ENCODE measurements around the gene PTPRN2.

Gene PTPRN2

GRCh38 chr7:157824011-157824818 lies 763.4 kb downstream of the PTPRN2 start:
- DNase-seq (ENCODE audit: low read depth, low spot score) = no peak
- H3K27ac ChIP-seq = no peak overlapping the region

GRCh38 chr7:157822688-157823031 lies 765.0 kb downstream of the PTPRN2 start:
- no peak for DNase-seq (ENCODE audit: low read depth, low spot score)
- H3K27ac ChIP-seq = no peak overlapping the region

- DNase-seq (ENCODE audit: low read depth, low spot score) = no peak
- no peak overlapping the region for H3K27ac ChIP-seq
Observed at GRCh38 chr7:157821959-157822687, 765.5 kb downstream of the PTPRN2 start.

- no peak overlapping the region for H3K27ac ChIP-seq
- no peak for DNase-seq (ENCODE audit: low read depth, low spot score)
Observed at GRCh38 chr7:157820796-157821195, 766.8 kb downstream of the PTPRN2 start.

- no peak for DNase-seq (ENCODE audit: low read depth, low spot score)
- H3K27ac ChIP-seq = no peak overlapping the region
Observed at GRCh38 chr7:157819455-157819807, 768.2 kb downstream of the PTPRN2 start.

GRCh38 chr7:157818701-157819454 lies 768.7 kb downstream of the PTPRN2 start:
- no peak for DNase-seq (ENCODE audit: low read depth, low spot score)
- no peak overlapping the region for H3K27ac ChIP-seq

DNA sequence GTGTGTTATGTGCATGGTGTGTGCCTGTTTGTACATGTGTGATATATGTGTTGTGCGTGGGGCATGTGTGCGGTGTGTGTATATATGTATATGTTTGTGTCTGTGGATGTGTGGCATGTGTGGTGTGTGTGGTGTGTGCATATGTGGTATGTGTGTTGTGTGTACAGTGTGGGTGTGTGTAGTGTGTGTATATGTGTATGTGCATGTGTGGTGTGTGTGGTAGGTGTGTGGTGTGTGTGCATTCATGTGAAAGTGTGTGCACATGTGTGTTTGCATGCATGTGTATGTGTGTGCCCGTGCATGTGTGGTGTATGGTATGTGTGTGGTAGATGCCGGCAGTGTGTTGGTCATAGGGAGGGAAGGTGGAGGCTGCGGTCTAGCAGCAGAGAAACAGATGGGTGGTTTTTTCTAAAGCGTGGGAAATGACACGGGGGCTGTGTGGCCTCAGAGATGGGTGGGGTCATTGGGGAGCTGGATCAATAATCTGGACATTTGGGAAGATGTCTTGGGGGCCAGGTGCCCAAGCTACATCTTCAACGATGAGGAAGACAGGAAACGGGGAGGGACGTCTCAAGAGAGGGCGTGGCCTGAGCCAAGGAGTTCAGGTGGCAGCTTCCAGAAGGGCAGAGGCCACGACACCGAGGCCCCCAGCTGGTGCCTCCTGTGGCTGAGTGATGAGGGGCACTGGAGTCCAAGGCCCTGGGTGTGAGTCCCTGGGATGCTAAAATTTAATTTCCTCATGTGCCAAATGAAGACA lies 769.5 kb downstream of the PTPRN2 start:
- DNase-seq (ENCODE audit: low read depth, low spot score) = no peak
- H3K27ac ChIP-seq = no peak overlapping the region

DNA sequence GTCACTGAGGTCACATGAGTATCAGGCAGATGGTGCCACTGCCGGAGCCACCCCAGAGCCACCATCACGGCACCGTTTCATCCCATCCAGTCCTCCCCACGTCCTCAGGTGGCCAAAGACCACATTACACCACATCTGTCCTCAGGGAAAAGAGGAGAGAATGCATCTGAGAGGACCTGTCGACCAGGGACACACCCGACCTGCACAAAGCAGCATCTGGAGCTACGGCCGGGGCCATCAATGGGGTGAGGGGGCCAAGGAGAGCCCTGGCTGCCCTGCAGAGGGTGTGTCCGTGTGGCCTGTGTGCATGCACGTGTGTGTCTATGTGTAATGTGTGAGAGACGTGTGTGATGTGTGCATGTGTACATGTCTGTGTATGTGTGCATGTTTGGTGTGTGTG lies 770.2 kb downstream of the PTPRN2 start:
- DNase-seq (ENCODE audit: low read depth, low spot score) = no peak
- no peak overlapping the region for H3K27ac ChIP-seq

DNA sequence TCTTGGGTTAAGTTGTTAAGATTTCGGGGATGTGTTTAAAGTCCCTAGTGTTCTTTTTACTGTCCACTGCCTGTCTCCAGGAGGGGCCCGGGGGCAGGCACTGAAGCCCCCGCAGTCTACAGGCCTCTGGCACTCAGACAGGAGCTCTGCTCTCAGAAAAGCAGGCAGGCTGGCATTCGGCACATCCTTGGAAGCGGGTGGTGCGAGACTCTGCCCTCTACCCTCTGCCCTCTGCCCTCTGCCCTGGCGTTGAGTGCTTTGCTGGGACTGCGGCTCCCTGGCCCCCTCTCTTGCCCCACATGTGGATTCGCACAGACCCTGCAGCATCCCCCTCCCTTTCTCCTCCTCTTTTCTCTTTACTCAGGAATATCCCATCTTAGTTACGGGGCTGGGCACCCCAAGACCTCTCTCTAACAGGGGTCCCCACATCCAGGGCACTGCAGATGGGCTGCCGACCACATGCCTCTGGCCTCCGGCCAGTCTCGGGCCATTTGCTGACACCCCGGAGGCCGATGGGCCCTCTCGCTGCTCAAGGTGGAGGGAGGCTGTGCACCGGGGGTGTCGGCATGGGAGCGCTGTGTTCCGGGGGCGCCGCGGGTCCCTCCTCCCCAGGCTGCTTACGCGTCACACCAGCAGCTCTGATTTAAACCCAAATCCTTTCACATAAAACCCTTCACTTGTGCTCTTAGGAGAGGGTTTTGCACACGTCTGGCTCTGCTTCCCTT lies 770.9 kb downstream of the PTPRN2 start:
- H3K27ac ChIP-seq = no peak overlapping the region
- no peak for DNase-seq (ENCODE audit: low read depth, low spot score)

- H3K27ac ChIP-seq = no peak overlapping the region
- DNase-seq (ENCODE audit: low read depth, low spot score) = no peak
Observed at GRCh38 chr7:157816086-157816485, 771.5 kb downstream of the PTPRN2 start.

DNA sequence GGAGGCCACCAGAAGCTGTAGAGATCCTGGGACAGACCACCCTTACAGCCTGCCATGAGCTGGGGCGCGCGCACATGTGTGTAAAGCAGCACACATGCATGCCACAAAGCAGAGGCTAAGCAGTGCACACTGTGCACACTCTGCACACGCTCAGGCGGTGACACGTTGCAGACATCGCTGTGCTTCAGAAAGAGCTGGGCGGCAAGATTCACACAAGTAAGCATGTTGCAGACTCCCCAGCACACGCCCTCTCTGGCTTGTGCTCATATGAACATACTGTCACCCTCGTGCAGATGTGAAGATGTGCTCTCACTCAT lies 772.0 kb downstream of the PTPRN2 start:
- DNase-seq (ENCODE audit: low read depth, low spot score) = no peak
- no peak overlapping the region for H3K27ac ChIP-seq

GRCh38 chr7:157814931-157815705 lies 772.5 kb downstream of the PTPRN2 start:
- DNase-seq (ENCODE audit: low read depth, low spot score) = no peak
- no peak overlapping the region for H3K27ac ChIP-seq

- H3K27ac ChIP-seq = no peak overlapping the region
- no peak for DNase-seq (ENCODE audit: low read depth, low spot score)
Observed at GRCh38 chr7:157813741-157814661, 773.6 kb downstream of the PTPRN2 start.

GRCh38 chr7:157813053-157813452 lies 774.6 kb downstream of the PTPRN2 start:
- DNase-seq (ENCODE audit: low read depth, low spot score) = no peak
- no peak overlapping the region for H3K27ac ChIP-seq

DNA sequence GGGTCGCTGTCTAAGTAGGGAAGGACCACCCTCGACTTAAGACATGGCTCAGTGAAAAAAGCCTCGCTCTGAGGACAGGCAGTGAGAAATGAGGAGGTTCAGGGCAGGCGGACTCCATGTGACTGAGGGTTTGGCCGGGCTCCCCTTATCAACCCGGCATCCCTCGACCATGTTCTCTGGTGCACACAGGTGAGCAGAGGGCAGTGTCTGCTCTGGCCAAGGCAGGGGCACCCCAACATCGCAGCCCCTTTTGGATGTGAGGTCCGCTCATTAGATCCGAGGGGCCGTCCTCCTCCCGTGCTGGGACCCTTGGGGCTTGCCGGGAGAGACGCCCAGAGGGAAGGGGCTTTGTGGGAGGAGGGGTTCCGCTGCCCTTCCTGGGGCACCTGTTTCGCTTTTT lies 775.7 kb downstream of the PTPRN2 start:
- no peak overlapping the region for H3K27ac ChIP-seq
- no peak for DNase-seq (ENCODE audit: low read depth, low spot score)

DNA sequence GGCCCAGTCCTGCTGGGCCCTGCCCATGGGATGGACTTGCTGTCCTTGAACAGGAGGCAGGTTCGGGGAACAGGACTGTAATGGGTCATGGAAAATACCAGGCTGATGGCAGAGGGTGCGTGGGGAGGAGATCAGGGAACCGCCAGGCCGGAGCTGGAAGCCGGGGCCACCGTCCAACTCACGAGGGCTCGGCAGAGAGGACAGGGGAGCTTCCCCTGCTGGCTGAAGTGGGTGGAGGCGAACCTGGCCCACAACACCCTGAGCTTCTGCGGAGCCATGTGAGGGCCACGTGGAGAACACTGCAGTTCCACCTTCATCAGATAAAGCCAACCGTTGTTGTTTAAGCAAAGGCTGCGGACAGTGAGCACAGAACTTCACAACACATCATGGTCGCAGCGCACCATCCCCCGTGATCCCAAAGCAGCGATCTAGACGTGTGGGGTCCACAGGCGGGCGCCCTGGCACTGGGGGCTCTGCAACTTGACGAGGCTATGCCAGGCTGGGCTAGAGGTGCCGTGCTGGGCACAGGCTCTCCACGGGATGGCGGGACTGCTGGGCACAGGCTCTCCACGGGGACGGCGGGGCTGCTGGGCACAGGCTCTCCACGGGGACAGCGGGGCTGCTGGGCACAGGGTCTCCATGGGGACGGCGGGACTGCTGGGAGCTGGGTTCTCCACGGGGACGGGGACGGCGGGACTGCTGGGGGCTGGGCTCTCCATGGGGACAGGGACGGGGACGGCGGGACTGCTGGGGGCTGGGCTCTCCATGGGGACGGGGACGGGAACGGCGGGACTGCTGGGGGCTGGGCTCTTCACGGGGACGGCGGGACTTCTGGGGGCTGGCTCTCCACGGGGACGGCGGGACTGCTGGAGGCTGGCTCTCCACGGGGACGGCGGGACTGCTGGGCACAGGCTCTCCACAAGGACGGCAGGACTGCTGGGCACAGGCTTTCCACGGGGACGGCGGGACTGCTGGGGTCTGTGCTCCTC lies 777.5 kb downstream of the PTPRN2 start:
- DNase-seq (ENCODE audit: low read depth, low spot score) = no peak

More for the DNA sequence above, 777.5 kb downstream of the PTPRN2 start:
- no peak overlapping the region for H3K27ac ChIP-seq

Data from epithelial cell of prostate (primary cell).